GM18951 (cell line): Measurements from ENCODE around the gene SPART.
"Not testable (repeated sequence)": the region's sequence is repeated elsewhere in the genome, so short reads cannot be mapped to it uniquely, and the experiment has no call there.

Experiments
- POLR2A ChIP-seq: IDR thresholded peaks from 4 replicates; pipeline ENCODE4 v1.6.1; 2011; ENCODE audit warnings: mild to moderate bottlenecking; ENCODE audit not compliant: insufficient read length, insufficient read depth; ENCODE audit errors: extremely low read depth
- in situ Hi-C: fragments of 300-500 bp; cut with MboI; formaldehyde crosslinking; loops from one replicate; pipeline ENCODE4 v1.12.0; 2022; ENCODE audit warnings: low sequenced_read_pairs, mixed read lengths, inconsistent platforms; ENCODE audit not compliant: unreplicated experiment

Gene SPART

GRCh38 chr13:36313047-36313969 is 32.9 kb downstream of the SPART start:
- TF ChIP-seq POLR2A = no peak
- in situ Hi-C loops = no loop called here

GRCh38 chr13:36310417-36311108 is 35.6 kb downstream of the SPART start:
- no peak for TF ChIP-seq POLR2A
- in situ Hi-C loops = no loop called here

- no peak for TF ChIP-seq POLR2A
- in situ Hi-C loops = no loop called here
Measured at GRCh38 chr13:36302289-36302688, 43.9 kb downstream of the SPART start.

- in situ Hi-C loops = not testable (repeated sequence)
Measured at GRCh38 chr13:36299469-36299868, 46.7 kb downstream of the SPART start.

- TF ChIP-seq POLR2A = no peak
- in situ Hi-C loops = no loop called here
Measured at GRCh38 chr13:36298535-36299068, 47.6 kb downstream of the SPART start.

- in situ Hi-C loops = no loop called here
- no peak for TF ChIP-seq POLR2A
Measured at GRCh38 chr13:36297366-36298338, 48.5 kb downstream of the SPART start, which contains the start of gene CCDC169. Gene CCDC169 (minus strand): TSS chr13:36297814. CDS start chr13:36297719, 95 bp downstream.

- in situ Hi-C loops = no loop called here
- no peak for TF ChIP-seq POLR2A
Measured at GRCh38 chr13:36294096-36294495, 52.1 kb downstream of the SPART start.

GRCh38 chr13:36293497-36293896 is 52.7 kb downstream of the SPART start:
- no peak for TF ChIP-seq POLR2A
- in situ Hi-C loops = no loop called here

- no peak for TF ChIP-seq POLR2A
- in situ Hi-C loops = no loop called here
Measured at GRCh38 chr13:36288794-36289391, 57.3 kb downstream of the SPART start.

GRCh38 chr13:36286006-36286405 is 60.2 kb downstream of the SPART start:
- no peak for TF ChIP-seq POLR2A
- in situ Hi-C loops = no loop called here

GRCh38 chr13:36282821-36283432 is 63.3 kb downstream of the SPART start:
- in situ Hi-C loops = no loop called here
- TF ChIP-seq POLR2A = no peak
